Activated CD8-positive, alpha-beta memory T cell treated with anti-CD3 and anti-CD28 coated beads, Interleukin-2, amount 50 U/mL, for 48 hours (primary cell): ENCODE results near the gene STARD13.

Experiments used
- DNase-seq: peaks from one replicate; pipeline ENCODE4 v3.0.0-alpha.2; 2020

STARD13 gene

DNA sequence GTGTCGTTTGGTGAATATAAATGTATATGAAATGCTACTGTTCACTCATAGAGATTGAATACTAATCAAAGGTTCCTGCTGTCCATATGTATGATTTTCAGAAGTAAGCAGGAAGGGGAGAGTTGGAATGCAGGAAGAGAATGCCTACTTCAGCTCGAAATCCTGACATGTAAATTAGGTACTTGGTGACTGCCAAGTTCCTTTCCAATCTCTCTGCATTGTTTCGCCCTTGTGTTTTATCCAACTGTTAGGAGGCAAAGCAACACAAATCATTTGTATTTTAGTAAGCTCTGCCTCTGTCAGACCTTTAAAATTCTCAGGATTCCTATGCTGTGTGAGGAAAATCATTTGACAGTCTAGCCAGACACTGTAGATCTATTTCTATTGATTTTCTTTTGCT, 9.0 kb downstream of the STARD13 start:
- no peak for DNase-seq

GRCh38 chr13:33275916-33276315, 9.6 kb downstream of the STARD13 start:
- DNase-seq: no peak

GRCh38 chr13:33274264-33274663, 11.3 kb downstream of the STARD13 start:
- DNase-seq: no peak

DNA sequence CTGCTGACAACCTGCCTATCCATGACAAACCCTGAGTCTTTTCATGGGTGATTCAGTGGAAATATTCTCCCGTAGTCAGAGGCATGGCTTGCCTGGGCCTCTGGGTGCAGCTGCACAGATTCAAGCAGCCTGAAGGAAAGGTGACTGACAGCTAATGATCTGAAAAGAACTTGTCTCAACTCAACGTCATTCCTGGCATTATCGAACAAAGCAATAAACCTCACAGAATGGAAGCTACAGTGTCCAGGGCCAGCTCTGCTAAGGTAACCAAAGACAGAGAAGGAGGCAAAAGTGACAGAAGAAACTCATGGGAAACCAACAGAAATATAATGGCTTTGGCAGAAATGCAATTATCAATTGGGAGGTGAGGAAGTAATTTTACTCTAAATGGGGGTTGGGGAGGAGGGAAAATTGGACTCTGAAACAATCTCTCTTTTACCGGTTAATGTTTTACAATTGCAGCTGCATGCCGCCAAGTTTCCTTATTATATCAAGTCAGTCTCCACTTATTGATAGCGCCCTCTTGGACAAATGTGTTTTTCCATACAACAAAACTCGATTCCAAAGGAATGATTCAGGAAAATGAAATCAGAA, 12.9 kb downstream of the STARD13 start:
- DNase-seq: no peak

DNA sequence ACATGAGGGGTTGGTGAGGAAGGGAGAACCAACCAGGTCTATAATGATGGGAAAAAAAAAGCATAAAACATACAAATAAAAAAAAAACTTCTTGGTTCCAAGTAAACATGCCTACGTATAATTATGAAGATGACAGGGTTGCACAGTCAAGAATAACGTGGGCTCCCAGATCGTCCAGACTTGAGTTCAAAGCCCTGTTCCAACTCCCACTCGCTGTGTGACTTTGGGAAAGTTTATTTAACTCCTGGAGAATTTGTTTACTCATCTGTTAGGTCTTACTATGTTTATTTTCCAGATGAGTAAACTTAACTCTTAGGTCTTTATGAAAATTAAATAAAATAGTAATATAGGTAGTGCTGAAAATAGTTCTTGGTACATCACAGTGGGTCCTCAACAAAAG, 13.8 kb downstream of the STARD13 start:
- DNase-seq: no peak

- no peak for DNase-seq
Measured at GRCh38 chr13:33270895-33271538, 14.5 kb downstream of the STARD13 start.

- no peak for DNase-seq
Measured at GRCh38 chr13:33265607-33266006, 19.9 kb downstream of the STARD13 start.

- no peak for DNase-seq
Measured at GRCh38 chr13:33265133-33265532, 20.4 kb downstream of the STARD13 start.

DNA sequence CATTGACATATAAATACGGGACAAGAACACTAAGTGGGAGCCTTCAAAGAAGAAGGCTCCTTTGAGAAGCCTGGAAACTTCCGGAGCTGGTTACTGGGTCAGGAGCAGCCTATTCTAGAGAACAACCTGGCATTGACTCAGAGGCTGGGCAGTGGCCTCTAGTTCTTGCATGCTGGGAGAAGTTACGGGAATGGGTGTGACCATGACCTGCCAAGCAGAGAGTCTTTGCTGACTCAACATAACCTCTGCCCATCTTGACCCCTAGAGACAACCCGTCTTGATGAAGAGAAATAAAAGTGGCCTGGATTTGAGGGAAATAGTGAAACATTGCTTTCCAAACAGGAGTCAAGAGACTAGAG, 21.0 kb downstream of the STARD13 start:
- no peak for DNase-seq

GRCh38 chr13:33263976-33264619, 21.5 kb downstream of the STARD13 start:
- DNase-seq: no peak

- no peak for DNase-seq
Measured at GRCh38 chr13:33263484-33263883, 22.1 kb downstream of the STARD13 start.

- DNase-seq: no peak
Measured at GRCh38 chr13:33262997-33263396, 22.6 kb downstream of the STARD13 start.

DNA sequence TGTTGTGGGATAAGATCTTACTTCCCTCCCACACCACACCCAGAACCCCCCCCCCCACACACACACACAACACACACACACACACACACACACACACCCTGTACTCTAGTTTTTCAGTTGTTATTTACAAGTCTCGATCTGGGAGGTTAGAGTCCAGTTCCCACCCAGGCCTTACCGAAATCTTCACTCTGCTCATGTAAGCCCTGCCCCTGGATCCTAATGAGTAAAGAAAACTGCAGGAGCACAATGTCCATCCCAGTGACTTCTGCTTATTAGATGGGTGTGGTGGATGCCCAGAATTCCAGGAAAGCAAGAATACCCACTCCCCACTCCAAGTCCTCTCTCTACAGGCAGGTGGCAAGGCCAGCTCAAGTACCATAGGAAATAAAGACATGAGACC, 23.0 kb downstream of the STARD13 start:
- DNase-seq: no peak

- DNase-seq: no peak
Measured at GRCh38 chr13:33262062-33262487, 23.5 kb downstream of the STARD13 start.

DNA sequence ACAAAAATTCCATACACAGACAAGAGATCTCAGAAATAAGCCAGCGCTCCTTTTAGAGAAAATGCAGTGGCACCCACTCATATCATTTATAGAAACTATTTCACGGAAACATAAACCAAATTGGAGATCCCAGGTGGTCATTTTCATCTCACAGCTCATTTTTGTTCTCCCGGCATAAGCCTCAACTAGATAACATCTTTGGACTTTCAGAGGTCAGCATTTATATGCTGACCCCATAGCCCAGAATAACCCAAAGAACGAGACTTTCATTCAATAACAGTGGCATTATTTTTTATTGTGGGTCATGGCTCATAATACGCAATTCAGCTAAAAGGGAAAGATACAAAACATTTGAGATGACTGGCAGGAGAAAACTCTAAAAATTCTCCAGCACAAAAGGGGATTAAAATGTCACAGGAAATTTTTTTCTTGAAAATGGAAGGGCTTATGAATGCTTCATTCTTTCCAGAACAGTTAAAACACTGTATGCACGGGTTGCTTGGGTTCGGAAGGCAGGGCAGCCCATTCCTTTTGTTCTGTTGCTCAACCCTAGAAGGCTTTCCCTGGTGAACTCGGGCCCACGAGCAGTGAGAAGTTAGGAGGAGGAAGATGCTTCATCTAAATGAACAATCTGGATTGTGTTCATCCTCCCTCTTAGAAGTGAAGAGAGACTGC, 24.0 kb downstream of the STARD13 start:
- DNase-seq: no peak

DNA sequence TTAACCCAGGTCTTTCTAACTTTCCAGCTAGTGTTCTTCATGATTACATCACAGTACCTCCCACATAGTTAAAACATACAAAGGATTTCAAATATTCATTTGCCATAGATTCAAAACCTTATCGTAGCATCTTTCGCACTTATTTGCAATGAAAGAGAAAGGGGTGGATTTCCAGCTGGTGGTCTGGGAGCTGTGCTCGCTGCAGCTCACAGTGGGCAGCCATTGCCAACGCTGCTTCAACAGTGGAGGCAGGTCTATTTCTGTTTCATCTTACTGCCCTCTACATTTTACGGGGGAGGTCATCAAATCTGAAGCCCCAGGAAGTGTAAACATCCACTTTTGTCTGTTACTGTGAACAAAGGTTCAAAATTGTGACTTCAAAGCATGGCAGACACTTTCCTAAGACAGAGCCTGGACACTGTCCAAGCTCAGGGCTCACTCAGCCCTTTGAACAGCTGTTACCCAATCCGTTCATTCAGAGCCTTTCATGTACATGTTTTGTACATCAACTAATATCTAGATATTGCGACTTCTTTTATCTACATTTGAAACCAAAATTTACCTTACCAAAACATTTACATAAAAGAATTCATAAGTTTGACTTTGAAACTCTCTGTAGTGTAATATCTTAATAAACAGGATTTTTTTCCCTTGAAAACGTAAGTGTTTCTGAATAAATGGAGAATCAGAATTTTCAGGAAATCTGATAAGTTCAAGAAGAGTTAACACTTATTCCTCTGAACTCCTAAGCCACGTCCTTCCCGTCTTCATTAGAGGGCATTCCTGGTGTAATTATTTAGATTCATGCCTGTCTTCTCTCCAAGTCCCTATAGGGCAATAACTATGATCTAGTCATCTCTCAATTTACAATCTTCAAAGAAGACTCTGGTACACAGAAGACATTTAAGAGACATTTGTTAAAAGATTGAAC, 25.1 kb downstream of the STARD13 start:
- no peak for DNase-seq

DNA sequence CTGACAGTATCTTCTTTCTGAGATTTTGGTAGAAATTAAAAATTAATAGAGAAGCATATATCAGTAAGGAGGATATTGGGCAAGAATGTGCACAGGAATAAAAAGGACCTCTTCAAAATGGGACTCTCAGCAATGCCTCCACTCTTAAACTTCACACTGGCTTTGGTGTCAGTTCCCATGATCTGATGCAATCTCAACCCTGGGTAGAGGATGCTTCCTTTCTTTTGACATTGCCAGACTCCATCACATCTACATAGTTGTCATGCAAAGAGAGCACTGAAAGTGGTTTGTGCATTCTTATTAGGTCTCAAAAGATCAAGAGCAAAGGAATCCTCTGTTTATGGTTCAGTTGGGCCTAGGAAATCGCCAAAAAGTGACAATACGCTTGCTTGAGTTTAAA, 26.3 kb downstream of the STARD13 start:
- DNase-seq: no peak

- DNase-seq: no peak
Measured at GRCh38 chr13:33258808-33259193, 26.8 kb downstream of the STARD13 start.

GRCh38 chr13:33257841-33258807, 27.4 kb downstream of the STARD13 start:
- no peak for DNase-seq

- no peak for DNase-seq
Measured at GRCh38 chr13:33256148-33256840, 29.3 kb downstream of the STARD13 start.

DNA sequence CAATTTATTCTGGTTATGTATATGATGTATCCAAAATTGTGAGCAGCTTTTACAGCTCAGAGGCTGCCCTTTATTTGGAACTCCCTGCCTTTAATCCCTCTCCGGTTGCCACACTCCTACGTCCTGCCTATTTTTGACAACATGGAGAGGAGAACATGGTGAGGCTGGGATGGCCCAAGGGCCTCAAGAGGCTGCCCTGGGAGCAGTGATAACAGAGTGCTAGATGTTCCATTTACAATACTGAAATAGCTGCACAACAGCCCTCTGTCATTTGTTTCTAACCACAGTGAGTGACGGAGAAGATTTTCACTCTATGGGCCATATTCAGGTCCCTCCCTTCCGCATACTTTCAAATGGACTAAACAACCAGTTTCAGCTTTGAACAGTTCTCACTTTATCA, 33.4 kb downstream of the STARD13 start:
- no peak for DNase-seq
